HL-60 (cell line): ENCODE results near the gene C2CD4C.
"Not testable (repeated sequence)": the region's sequence is repeated elsewhere in the genome, so short reads cannot be mapped to it uniquely, and the experiment has no call there.

Source experiments
- DNase-seq, 2 experiments: peaks; one replicate each; pipeline ENCODE4 v3.0.0-alpha.2; 2010 to 2020; ENCODE audit warnings: low read depth in 1 of 2, low spot score in 1 of 2
- H3K27ac ChIP-seq: fragments of 250-450 bp; sonication (Bioruptor Pico); replicated peaks from 2 replicates; pipeline ENCODE4 v1.5.1; 2020; ENCODE audit warnings: mild to moderate bottlenecking, moderate library complexity
- H3K27me3 ChIP-seq: fragments of 250-450 bp; sonication (Bioruptor Pico); 2 replicates; pipeline ENCODE4 v1.5.1; 2021; ENCODE audit warnings: mild to moderate bottlenecking, moderate library complexity; ENCODE audit not compliant: insufficient read depth, poor library complexity, severe bottlenecking
- H3K4me3 ChIP-seq: replicated peaks from 2 replicates; pipeline ENCODE4 v1.5.1; 2011; ENCODE audit warnings: mild to moderate bottlenecking, control low read depth, low read length; ENCODE audit not compliant: insufficient read depth
- CTCF ChIP-seq: IDR thresholded peaks from one replicate; pipeline ENCODE4 v1.5.1; 2011; ENCODE audit warnings: low read length, control low read depth, inconsistent platforms; ENCODE audit not compliant: insufficient read depth
- GABPA ChIP-seq: IDR thresholded peaks from 2 replicates; pipeline ENCODE4 v1.6.1; 2012; ENCODE audit warnings: low read depth
- POLR2AphosphoS5 ChIP-seq: IDR thresholded peaks from 2 replicates; pipeline ENCODE4 v1.6.1; 2012; ENCODE audit warnings: low read depth
- SPI1 ChIP-seq: IDR thresholded peaks from 2 replicates; pipeline ENCODE4 v1.6.1; 2012; ENCODE audit warnings: low read depth, mild to moderate bottlenecking, borderline replicate concordance
- TF ChIP-seq, protein P1 (sequence below): IDR thresholded peaks from 2 replicates; pipeline ENCODE4 v1.6.1; 2012; ENCODE audit warnings: low read depth; ENCODE audit not compliant: insufficient replicate concordance

C2CD4C gene

GRCh38 chr19:452829-453228, 43.9 kb upstream of the C2CD4C start:
- DNase-seq = no peak
- Histone ChIP-seq H3K4me3 (no peak overlapping the region), H3K27me3 (no peaks in the 10 kb centered on the region), H3K27ac (no peak overlapping the region)
- TF ChIP-seq CTCF (no peak), GABPA (no peak), POLR2AphosphoS5 (no peak), SPI1 (no peak)
- TF ChIP-seq, protein P1, sequence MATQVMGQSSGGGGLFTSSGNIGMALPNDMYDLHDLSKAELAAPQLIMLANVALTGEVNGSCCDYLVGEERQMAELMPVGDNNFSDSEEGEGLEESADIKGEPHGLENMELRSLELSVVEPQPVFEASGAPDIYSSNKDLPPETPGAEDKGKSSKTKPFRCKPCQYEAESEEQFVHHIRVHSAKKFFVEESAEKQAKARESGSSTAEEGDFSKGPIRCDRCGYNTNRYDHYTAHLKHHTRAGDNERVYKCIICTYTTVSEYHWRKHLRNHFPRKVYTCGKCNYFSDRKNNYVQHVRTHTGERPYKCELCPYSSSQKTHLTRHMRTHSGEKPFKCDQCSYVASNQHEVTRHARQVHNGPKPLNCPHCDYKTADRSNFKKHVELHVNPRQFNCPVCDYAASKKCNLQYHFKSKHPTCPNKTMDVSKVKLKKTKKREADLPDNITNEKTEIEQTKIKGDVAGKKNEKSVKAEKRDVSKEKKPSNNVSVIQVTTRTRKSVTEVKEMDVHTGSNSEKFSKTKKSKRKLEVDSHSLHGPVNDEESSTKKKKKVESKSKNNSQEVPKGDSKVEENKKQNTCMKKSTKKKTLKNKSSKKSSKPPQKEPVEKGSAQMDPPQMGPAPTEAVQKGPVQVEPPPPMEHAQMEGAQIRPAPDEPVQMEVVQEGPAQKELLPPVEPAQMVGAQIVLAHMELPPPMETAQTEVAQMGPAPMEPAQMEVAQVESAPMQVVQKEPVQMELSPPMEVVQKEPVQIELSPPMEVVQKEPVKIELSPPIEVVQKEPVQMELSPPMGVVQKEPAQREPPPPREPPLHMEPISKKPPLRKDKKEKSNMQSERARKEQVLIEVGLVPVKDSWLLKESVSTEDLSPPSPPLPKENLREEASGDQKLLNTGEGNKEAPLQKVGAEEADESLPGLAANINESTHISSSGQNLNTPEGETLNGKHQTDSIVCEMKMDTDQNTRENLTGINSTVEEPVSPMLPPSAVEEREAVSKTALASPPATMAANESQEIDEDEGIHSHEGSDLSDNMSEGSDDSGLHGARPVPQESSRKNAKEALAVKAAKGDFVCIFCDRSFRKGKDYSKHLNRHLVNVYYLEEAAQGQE = no peak

DNA sequence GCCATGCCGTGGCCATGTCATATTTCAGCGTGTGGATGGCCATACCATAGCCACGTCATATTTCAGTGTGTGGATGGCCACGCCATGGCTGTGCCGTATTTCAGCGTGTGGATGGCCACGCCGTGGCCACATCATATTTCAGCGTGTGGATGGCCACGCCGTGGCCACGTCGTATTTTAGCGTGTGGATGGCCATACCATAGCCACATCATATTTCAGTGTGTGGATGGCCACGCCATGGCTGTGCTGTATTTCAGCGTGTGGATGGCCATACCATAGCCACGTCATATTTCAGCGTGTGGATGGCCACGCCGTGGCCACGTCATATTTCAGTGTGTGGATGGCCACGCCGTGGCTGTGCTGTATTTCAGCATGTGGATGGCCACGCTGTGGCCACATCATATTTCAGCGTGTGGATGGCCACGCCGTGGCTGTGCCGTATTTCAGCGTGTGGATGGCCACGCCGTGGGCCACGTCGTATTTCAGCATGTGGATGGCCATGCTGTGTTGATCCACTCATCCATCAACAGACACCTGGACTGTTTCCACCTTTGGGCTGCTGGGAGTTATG, 42.0 kb upstream of the C2CD4C start:
- not testable (repeated sequence) for DNase-seq, H3K27me3 ChIP-seq, H3K4me3 ChIP-seq, H3K27ac ChIP-seq

- TF ChIP-seq POLR2AphosphoS5 = no peak
- TF ChIP-seq SPI1 = no peak
- TF ChIP-seq, protein P1 = no peak
- no peak for TF ChIP-seq CTCF
- TF ChIP-seq GABPA = no peak
- no peak for DNase-seq
- no peak overlapping the region for H3K27ac ChIP-seq
- H3K27me3 ChIP-seq = no peaks in the 10 kb centered on the region
- no peak overlapping the region for H3K4me3 ChIP-seq
These were observed 41.0 kb upstream of the C2CD4C start for GRCh38 chr19:449916-450315.

DNA sequence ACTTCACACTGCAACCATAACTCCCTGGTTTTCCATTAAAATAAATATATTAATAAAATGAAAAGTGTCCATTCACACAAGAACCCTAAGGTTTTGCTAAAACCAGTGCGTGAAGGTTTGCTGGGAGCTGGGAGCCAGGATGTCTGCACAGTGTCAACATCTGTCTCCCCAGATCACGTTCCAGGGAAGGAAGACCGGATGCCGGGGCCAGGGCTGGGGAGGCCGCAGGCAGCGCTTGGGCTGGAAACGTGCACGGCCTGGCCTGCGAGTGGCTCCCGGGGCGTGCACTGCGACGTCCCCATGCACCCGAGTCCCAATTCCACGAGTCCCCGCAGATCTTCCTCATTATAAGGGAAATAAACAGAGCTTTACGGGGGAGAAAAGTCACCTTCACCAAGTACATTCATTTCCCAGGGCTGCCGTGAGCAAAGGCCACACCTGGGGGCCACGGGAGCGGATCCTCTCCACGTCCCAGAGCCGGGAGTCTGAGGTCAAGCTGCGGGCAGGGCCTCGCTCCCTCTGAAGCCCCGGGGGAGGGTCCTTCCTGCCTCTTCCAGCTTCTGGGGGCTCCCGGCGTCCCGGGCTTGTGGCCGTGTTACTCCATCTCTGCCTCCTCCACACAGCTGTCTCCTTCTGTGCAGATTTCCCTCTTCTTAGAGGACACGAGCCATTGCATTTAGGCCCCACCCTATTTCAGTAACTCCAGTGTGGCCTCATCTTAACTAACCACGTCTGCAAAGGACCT, 39.0 kb upstream of the C2CD4C start:
- Histone ChIP-seq H3K27me3 (no peaks in the 10 kb centered on the region), H3K4me3 (no peak overlapping the region)
- no peak for TF ChIP-seq POLR2AphosphoS5

DNA sequence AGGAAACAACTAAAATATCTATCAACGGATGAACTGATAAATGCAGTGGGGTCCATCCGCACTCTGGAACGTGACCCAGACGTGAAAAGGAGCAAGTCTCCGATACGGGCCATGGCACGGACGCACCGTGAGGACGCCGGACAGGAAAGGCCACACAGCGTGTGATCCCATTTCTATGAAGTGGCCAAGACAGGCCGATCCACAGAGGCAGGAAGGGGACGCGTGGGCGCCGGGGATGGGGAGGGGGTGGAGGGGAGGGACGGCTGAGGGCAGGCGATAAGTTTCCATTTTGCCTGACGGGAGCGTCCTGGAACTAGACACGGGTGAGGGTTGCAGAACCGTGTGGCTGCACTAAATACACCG, 38.1 kb upstream of the C2CD4C start:
- DNase-seq = no peak
- no peaks in the 10 kb centered on the region for H3K27me3 ChIP-seq
- TF ChIP-seq SPI1 = no peak
- no peak for TF ChIP-seq CTCF
- TF ChIP-seq POLR2AphosphoS5 = no peak
- TF ChIP-seq GABPA = no peak
- TF ChIP-seq, protein P1 = no peak
- no peak overlapping the region for H3K27ac ChIP-seq
- H3K4me3 ChIP-seq = no peak overlapping the region

More for the DNA sequence above, 39.0 kb upstream of the C2CD4C start:
- no peak for DNase-seq
- no peak overlapping the region for H3K27ac ChIP-seq
